Uterus (tissue), 4 donors: ENCODE measurements around the gene CCSER2. TPM values are rescaled to one million over a fixed set of nuclear protein-coding genes. Genes with fewer than 3 reads are reported as not detected.
"Not testable (repeated sequence)": the region's sequence is repeated elsewhere in the genome, so short reads cannot be mapped to it uniquely, and the experiment has no call there.

Source experiments
- DNase-seq, 2 donors: peaks; one replicate each; pipeline ENCODE4 v3.0.0-alpha.2; 2019 to 2020
- H3K27ac ChIP-seq, 2 donors: fragments of 200-600 bp; sonication (generic); 1 replicate in 1 of 2; 2 replicates in 1 of 2; pipeline ENCODE4 v1.5.1; 2016 to 2018
- H3K27me3 ChIP-seq, 2 donors: fragments of 200-600 bp; sonication (generic); one replicate each; pipeline ENCODE4 v1.5.1; 2018 to 2019; ENCODE audit warnings: control low read depth in 1 of 2
- H3K36me3 ChIP-seq, 2 donors: fragments of 200-600 bp; sonication (generic); one replicate each; pipeline ENCODE4 v1.5.1; 2019; ENCODE audit warnings: control low read depth in 1 of 2
- H3K4me1 ChIP-seq, 2 donors: fragments of 200-600 bp; sonication (generic); one replicate each; pipeline ENCODE4 v1.5.1; 2018 to 2019; ENCODE audit warnings: control low read depth in 1 of 2
- H3K4me3 ChIP-seq, 2 donors: fragments of 200-600 bp; sonication (generic); 1 replicate in 1 of 2; 2 replicates in 1 of 2; pipeline ENCODE4 v1.5.1; 2018 to 2019; ENCODE audit warnings: mild to moderate bottlenecking in 1 of 2
- H3K9me3 ChIP-seq, 2 donors: fragments of 200-600 bp; sonication (generic); one replicate each; pipeline ENCODE4 v1.5.1; 2019; ENCODE audit warnings: control low read depth in 1 of 2
- CTCF ChIP-seq, 4 experiments: fragments of 200-600 bp in 2 of 4; fragments of 450-650 bp in 2 of 4; sonication (generic) in 2 of 4; IDR thresholded peaks; one replicate each; pipeline ENCODE4 v1.5.1; 2016 to 2019; ENCODE audit warnings: antibody characterized with exemption in 4 of 4, mild to moderate bottlenecking in 2 of 4, moderate library complexity in 1 of 4
- POLR2A ChIP-seq, 2 donors: fragments of 450-650 bp; IDR thresholded peaks; one replicate each; pipeline ENCODE4 v1.6.1; 2016; ENCODE audit warnings: antibody characterized with exemption in 2 of 2, mild to moderate bottlenecking in 1 of 2, moderate library complexity in 1 of 2
- intact Hi-C: fragments of 100-400 bp; cut with DNase I; formaldehyde crosslinking; loops from one replicate; pipeline ENCODE4 v1.15.1; 2023; ENCODE audit warnings: low total_unique reads
- total RNA-seq, 4 donors: library from RNA; depleted of rRNA in 3 of 4; stranded (reverse); fragments of >200 nt in 3 of 4; gene quantifications; one replicate each; pipeline versions ENCODE4 v1.1.0 to v1.2.4, GENCODE V29; 2014 to 2023
- donor health status: DM: yes; HTN: yes; CAD: no.

Gene CCSER2
- total RNA-seq, 4 donors from 2014 or later = 40.5 to 112 (median 54.0) TPM

- intact Hi-C loops = no loop called here
- no peaks in the 10 kb centered on the region for H3K4me1 ChIP-seq
- no peaks in the 10 kb centered on the region for H3K36me3 ChIP-seq
- DNase-seq = no peak
- H3K27ac ChIP-seq = no peak overlapping the region
- no peaks in the 10 kb centered on the region for H3K27me3 ChIP-seq
- H3K4me3 ChIP-seq = no peak overlapping the region
- no peaks in the 10 kb centered on the region for H3K9me3 ChIP-seq
- TF ChIP-seq POLR2A (IDR thresholded peaks at IDR 0.05) = no peak
- TF ChIP-seq CTCF (IDR thresholded peaks at IDR 0.05) = no peak
Observed at GRCh38 chr10:84493361-84493760, 165.0 kb downstream of the CCSER2 start.

- H3K4me1 ChIP-seq = no peaks in the 10 kb centered on the region
- no peaks in the 10 kb centered on the region for H3K27me3 ChIP-seq
- no peak overlapping the region for H3K4me3 ChIP-seq
- H3K36me3 ChIP-seq = no peaks in the 10 kb centered on the region
- TF ChIP-seq POLR2A (IDR thresholded peaks at IDR 0.05) = no peak
- no peak for TF ChIP-seq CTCF (IDR thresholded peaks at IDR 0.05)
- H3K27ac ChIP-seq = no peak overlapping the region
- intact Hi-C loops = no loop called here
- H3K9me3 ChIP-seq = no peaks in the 10 kb centered on the region
- DNase-seq = no peak
Observed at GRCh38 chr10:84493951-84494848, 165.8 kb downstream of the CCSER2 start.

- no peak for DNase-seq
- no peaks in the 10 kb centered on the region for H3K36me3 ChIP-seq
- H3K27ac ChIP-seq = no peak overlapping the region
- intact Hi-C loops = no loop called here
- no peak overlapping the region for H3K4me3 ChIP-seq
- TF ChIP-seq POLR2A (IDR thresholded peaks at IDR 0.05) (no peak), CTCF (IDR thresholded peaks at IDR 0.05) (no peak)
- H3K4me1 ChIP-seq = no peaks in the 10 kb centered on the region
- no peaks in the 10 kb centered on the region for H3K27me3 ChIP-seq
- no peaks in the 10 kb centered on the region for H3K9me3 ChIP-seq
Observed at GRCh38 chr10:84494849-84495180, 166.4 kb downstream of the CCSER2 start.

GRCh38 chr10:84497978-84498377, 169.6 kb downstream of the CCSER2 start:
- Histone ChIP-seq H3K36me3 (no peaks in the 10 kb centered on the region), H3K27ac (no peak overlapping the region), H3K9me3 (no peaks in the 10 kb centered on the region), H3K4me3 (no peak overlapping the region), H3K27me3 (no peaks in the 10 kb centered on the region), H3K4me1 (no peaks in the 10 kb centered on the region)
- TF ChIP-seq CTCF (IDR thresholded peaks at IDR 0.05) (no peak), POLR2A (IDR thresholded peaks at IDR 0.05) (no peak)
- no peak for DNase-seq
- intact Hi-C loops = no loop called here

- H3K4me1 ChIP-seq, H3K27ac ChIP-seq, H3K36me3 ChIP-seq, H3K9me3 ChIP-seq, DNase-seq, H3K4me3 ChIP-seq, intact Hi-C loops, H3K27me3 ChIP-seq: not testable (repeated sequence)
Observed at GRCh38 chr10:84499039-84499438, 170.7 kb downstream of the CCSER2 start.
